Astrocyte (in vitro differentiated cells and primary cell): ENCODE results near the gene TMEM204. TPM values are rescaled to one million over a fixed set of nuclear protein-coding genes. Genes with fewer than 3 reads are reported as not detected.

ENCODE experiments used
- DNase-seq: peaks from one replicate; pipeline ENCODE4 v3.0.0-alpha.2; 2010; ENCODE audit warnings: low read depth
- FAIRE-seq: peaks from 2 replicates; lab custom pipeline; 2011; peaks lifted over from hg19 to GRCh38; lab: Jason Lieb, UNC
- H2AFZ ChIP-seq: 2 replicates; pipeline ENCODE4 v1.6.0; 2012; ENCODE audit warnings: low read depth, low read length, inconsistent platforms
- H3K27ac ChIP-seq: 2 replicates; pipeline ENCODE4 v1.5.1; 2011; ENCODE audit warnings: low read depth, low read length, inconsistent platforms
- H3K27me3 ChIP-seq: 2 replicates; pipeline ENCODE4 v1.6.0; 2011; ENCODE audit warnings: low read length, inconsistent platforms; ENCODE audit not compliant: insufficient read depth
- H3K36me3 ChIP-seq: 2 replicates; pipeline ENCODE4 v1.5.1; 2011; ENCODE audit warnings: low read length, inconsistent platforms; ENCODE audit not compliant: insufficient read depth
- H3K4me1 ChIP-seq: 2 replicates; pipeline ENCODE4 v1.5.1; 2011; ENCODE audit warnings: low read length, inconsistent platforms; ENCODE audit not compliant: insufficient read depth
- H3K4me2 ChIP-seq: 2 replicates; pipeline ENCODE4 v1.6.0; 2012; ENCODE audit warnings: low read length, inconsistent platforms
- H3K4me3 ChIP-seq: 2 replicates; pipeline ENCODE4 v1.5.1; 2011; ENCODE audit warnings: low read depth, mild to moderate bottlenecking, low read length, inconsistent platforms; ENCODE audit not compliant: insufficient read depth
- H3K79me2 ChIP-seq: 2 replicates; pipeline ENCODE4 v1.6.0; 2012; ENCODE audit warnings: mild to moderate bottlenecking, low read length, inconsistent platforms; ENCODE audit not compliant: insufficient read depth
- H3K9ac ChIP-seq: 2 replicates; pipeline ENCODE4 v1.6.0; 2012; ENCODE audit warnings: mild to moderate bottlenecking, low read length, inconsistent platforms
- H3K9me3 ChIP-seq: 2 replicates; pipeline ENCODE4 v1.5.1; 2012; ENCODE audit warnings: low read depth, mild to moderate bottlenecking, low read length, inconsistent platforms; ENCODE audit not compliant: insufficient read depth
- H4K20me1 ChIP-seq: 2 replicates; pipeline ENCODE4 v1.6.0; 2012; ENCODE audit warnings: low read length, inconsistent platforms; ENCODE audit not compliant: insufficient read depth
- H3K27ac Mint-ChIP-seq: one replicate; pipeline ENCODE4 v1.8.0; 2021; ENCODE audit warnings: mild to moderate bottlenecking, mixed read lengths; ENCODE audit not compliant: unreplicated experiment
- H3K27me3 Mint-ChIP-seq: one replicate; pipeline ENCODE4 v1.8.0; 2021; ENCODE audit warnings: low read depth, mixed read lengths; ENCODE audit not compliant: unreplicated experiment
- H3K36me3 Mint-ChIP-seq: one replicate; pipeline ENCODE4 v1.8.0; 2021; ENCODE audit warnings: low read depth, mixed read lengths; ENCODE audit not compliant: unreplicated experiment
- H3K4me1 Mint-ChIP-seq: one replicate; pipeline ENCODE4 v1.8.0; 2021; ENCODE audit warnings: low read depth, mixed read lengths; ENCODE audit not compliant: unreplicated experiment
- H3K4me3 Mint-ChIP-seq: one replicate; pipeline ENCODE4 v1.8.0; 2021; ENCODE audit warnings: mild to moderate bottlenecking, moderate library complexity, mixed read lengths; ENCODE audit not compliant: unreplicated experiment
- H3K9me3 Mint-ChIP-seq: one replicate; pipeline ENCODE4 v1.8.0; 2021; ENCODE audit warnings: mild to moderate bottlenecking, mixed read lengths; ENCODE audit not compliant: unreplicated experiment
- EZH2 ChIP-seq: IDR thresholded peaks from 2 replicates; pipeline ENCODE4 v1.6.1; 2012; ENCODE audit warnings: mild to moderate bottlenecking, low read length, inconsistent platforms; ENCODE audit not compliant: insufficient read depth
- total RNA-seq: library from RNA; stranded (reverse); gene quantifications from 2 replicates; pipeline ENCODE4 v1.2.1, GENCODE V29; 2021
- TF ChIP-seq, protein P1 (sequence below): IDR thresholded peaks from 2 replicates; pipeline ENCODE4 v1.5.1; 2011; ENCODE audit warnings: low read depth, mild to moderate bottlenecking, inconsistent platforms, low read length, moderate library complexity; ENCODE audit not compliant: insufficient read depth

TMEM204 gene
- total RNA-seq, 1 donor from 2014 or later = not detected

DNA sequence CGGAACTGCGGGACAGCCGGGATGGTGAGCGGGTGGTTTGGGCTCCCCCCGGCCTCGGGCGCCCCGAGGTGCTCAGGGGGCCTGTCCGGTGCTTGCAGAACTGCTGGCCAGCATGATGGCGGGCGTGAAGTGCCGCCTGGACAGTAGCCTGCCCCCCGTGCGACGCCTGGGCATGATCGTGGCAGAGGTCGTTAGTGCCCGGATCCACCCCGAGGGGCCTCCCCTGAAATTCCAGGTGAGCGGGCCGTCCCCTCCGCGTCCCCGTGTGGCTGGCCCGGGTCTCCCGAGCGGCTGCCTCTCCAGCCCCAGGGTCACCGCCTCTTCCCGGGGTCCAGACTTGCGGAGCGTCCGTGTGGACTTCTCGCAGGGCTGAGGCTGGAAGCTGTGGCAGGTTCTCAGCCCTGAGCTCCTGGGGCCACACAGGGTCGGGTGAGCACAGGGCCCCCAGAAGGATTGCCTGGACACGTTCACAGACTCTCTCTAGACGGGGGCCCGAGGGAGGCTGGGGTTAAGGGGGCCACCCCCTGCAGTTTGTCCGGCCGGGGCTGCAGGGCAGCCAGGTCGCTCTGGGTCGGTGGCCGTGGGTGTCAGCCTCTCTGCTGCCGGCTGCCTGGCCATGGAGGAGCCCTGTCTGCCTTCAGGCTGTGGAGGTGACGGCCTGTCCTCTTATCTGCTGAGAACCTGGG, 32.9 kb upstream of the TMEM204 start:
- H3K27ac Mint-ChIP-seq = no peak overlapping the region
- Histone ChIP-seq H3K9ac (no peak overlapping the region), H3K4me2 (no peak overlapping the region), H3K4me3 (no peak overlapping the region), H3K27ac (no peak overlapping the region), H3K4me1 (no peaks in the 10 kb centered on the region), H4K20me1 (no peaks in the 10 kb centered on the region), H3K36me3 (peaks cover 2% of the 10 kb centered on the region), H3K79me2 (peaks cover 8% of the 10 kb centered on the region), H3K9me3 (no peaks in the 10 kb centered on the region), H2AFZ (no peak overlapping the region), H3K27me3 (no peaks in the 10 kb centered on the region)
- TF ChIP-seq EZH2 = no peak
- H3K4me3 Mint-ChIP-seq = no peak overlapping the region
- DNase-seq = no peak
- FAIRE-seq = no peak
- H3K36me3 Mint-ChIP-seq = peaks cover 15% of the 10 kb centered on the region
- no peaks in the 10 kb centered on the region for H3K9me3 Mint-ChIP-seq
- H3K27me3 Mint-ChIP-seq = no peaks in the 10 kb centered on the region
- no peaks in the 10 kb centered on the region for H3K4me1 Mint-ChIP-seq

DNA sequence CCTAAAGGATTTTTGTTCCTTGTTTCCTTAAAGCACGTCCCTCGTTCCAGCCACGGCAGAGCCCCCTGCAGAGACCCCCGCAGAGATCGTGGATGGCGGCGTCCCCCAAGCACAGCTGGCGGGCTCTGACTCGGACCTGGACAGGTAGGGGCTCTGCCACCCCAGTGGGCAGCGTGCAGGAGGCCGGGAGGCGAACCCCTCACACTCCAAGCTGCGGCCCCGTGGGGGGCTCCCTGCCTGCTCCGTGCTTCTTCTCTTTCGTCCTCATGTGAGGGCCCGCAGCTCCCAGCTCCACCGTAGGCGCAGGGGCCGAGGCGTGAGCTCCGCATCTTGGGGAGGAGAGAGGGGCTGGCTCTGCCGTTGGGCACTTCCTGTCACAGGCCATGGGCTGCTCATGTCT, 31.8 kb upstream of the TMEM204 start:
- Histone ChIP-seq H3K36me3 (peaks cover 2% of the 10 kb centered on the region), H2AFZ (no peak overlapping the region), H3K27ac (no peak overlapping the region), H3K27me3 (no peaks in the 10 kb centered on the region), H3K9ac (no peak overlapping the region), H4K20me1 (no peaks in the 10 kb centered on the region), H3K4me2 (no peak overlapping the region), H3K4me3 (no peak overlapping the region), H3K9me3 (no peaks in the 10 kb centered on the region), H3K79me2 (no peaks in the 10 kb centered on the region), H3K4me1 (no peaks in the 10 kb centered on the region)
- Mint-ChIP-seq H3K27ac (no peak overlapping the region), H3K4me1 (no peaks in the 10 kb centered on the region), H3K27me3 (no peaks in the 10 kb centered on the region), H3K4me3 (no peak overlapping the region), H3K36me3 (peaks cover 16% of the 10 kb centered on the region), H3K9me3 (no peaks in the 10 kb centered on the region)
- FAIRE-seq = no peak
- DNase-seq = no peak
- TF ChIP-seq, protein P1, sequence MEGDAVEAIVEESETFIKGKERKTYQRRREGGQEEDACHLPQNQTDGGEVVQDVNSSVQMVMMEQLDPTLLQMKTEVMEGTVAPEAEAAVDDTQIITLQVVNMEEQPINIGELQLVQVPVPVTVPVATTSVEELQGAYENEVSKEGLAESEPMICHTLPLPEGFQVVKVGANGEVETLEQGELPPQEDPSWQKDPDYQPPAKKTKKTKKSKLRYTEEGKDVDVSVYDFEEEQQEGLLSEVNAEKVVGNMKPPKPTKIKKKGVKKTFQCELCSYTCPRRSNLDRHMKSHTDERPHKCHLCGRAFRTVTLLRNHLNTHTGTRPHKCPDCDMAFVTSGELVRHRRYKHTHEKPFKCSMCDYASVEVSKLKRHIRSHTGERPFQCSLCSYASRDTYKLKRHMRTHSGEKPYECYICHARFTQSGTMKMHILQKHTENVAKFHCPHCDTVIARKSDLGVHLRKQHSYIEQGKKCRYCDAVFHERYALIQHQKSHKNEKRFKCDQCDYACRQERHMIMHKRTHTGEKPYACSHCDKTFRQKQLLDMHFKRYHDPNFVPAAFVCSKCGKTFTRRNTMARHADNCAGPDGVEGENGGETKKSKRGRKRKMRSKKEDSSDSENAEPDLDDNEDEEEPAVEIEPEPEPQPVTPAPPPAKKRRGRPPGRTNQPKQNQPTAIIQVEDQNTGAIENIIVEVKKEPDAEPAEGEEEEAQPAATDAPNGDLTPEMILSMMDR = no peak
- TF ChIP-seq EZH2 = no peak

DNA sequence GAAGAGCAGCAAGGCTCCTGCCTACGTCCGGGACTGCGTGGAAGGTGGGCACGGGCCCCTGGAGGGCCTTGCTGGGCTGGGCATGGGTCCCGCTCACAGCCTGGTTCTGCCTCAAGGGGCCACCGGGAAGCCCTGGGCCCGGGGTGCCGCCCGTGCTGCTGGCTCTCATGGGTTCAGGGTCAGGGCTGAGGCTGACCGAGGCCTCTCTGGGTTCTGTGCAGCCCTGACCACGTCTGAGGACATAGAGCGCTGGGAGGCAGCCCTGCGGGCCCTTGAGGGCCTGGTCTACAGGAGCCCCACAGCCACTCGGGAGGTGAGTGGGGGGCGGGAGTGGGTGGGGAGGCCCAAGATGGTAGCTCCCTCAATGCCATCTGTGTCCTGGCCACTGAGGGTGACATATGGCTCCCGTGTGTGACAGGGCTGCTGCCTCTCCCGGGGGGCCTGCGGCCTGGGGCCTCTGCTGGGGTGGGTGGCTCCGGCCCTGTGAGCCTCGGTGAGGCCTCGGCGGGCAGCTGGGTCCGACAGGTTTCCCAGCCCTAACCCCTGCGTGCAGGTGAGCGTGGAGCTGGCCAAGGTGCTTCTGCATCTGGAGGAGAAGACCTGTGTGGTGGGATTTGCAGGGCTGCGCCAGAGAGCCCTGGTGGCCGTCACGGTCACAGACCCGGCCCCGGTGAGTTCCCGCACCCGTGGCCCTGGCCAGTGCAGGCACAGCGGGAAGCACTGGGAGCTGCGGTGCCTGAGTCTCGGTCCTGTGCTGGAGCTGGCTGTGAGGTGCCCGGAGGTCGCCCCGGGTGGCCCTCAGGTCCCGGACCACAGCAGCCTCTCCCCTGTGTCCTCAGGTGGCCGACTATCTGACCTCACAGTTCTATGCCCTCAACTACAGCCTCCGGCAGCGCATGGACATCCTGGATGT, 31.1 kb upstream of the TMEM204 start:
- Mint-ChIP-seq H3K27me3 (no peaks in the 10 kb centered on the region), H3K27ac (no peak overlapping the region), H3K36me3 (peaks cover 13% of the 10 kb centered on the region), H3K4me1 (no peaks in the 10 kb centered on the region), H3K4me3 (no peak overlapping the region), H3K9me3 (no peaks in the 10 kb centered on the region)
- H3K4me2 ChIP-seq = no peak overlapping the region
- H3K79me2 ChIP-seq = no peaks in the 10 kb centered on the region
- TF ChIP-seq, protein P1 = no peak
- TF ChIP-seq EZH2 = no peak
- H3K4me1 ChIP-seq = no peaks in the 10 kb centered on the region
- DNase-seq (no peak), FAIRE-seq (no peak)
- no peaks in the 10 kb centered on the region for H4K20me1 ChIP-seq
- no peak overlapping the region for H3K9ac ChIP-seq
- H3K9me3 ChIP-seq = no peaks in the 10 kb centered on the region
- peaks cover 2% of the 10 kb centered on the region for H3K36me3 ChIP-seq
- no peak overlapping the region for H3K4me3 ChIP-seq
- H3K27me3 ChIP-seq = no peaks in the 10 kb centered on the region
- no peak overlapping the region for H3K27ac ChIP-seq
- no peak overlapping the region for H2AFZ ChIP-seq
